HG03175 (cell line): Measurements from ENCODE around the gene PDE1C.

Source experiments
- ATAC-seq: cut with Tn5 transposase; IDR thresholded peaks from one replicate; pipeline ENCODE4 v1.9.1; 2021; ENCODE audit warnings: mild to moderate bottlenecking, moderate library complexity; ENCODE audit not compliant: unreplicated experiment

PDE1C gene

GRCh38 chr7:32075612-32076011 is 5.4 kb upstream of the PDE1C start:
- no peak for ATAC-seq

GRCh38 chr7:32074787-32075585 is 4.8 kb upstream of the PDE1C start:
- no peak for ATAC-seq

- no peak for ATAC-seq
Observed at GRCh38 chr7:32073533-32073932, 3.3 kb upstream of the PDE1C start.

- no peak for ATAC-seq
Observed at GRCh38 chr7:32072397-32072796, 2.2 kb upstream of the PDE1C start.

- ATAC-seq, result no peak
Observed at GRCh38 chr7:32071466-32072091, 1.4 kb upstream of the PDE1C start.

GRCh38 chr7:32070051-32070405 is 179 bp downstream of the PDE1C start:
- ATAC-seq, result no peak

- ATAC-seq, result no peak
Observed at GRCh38 chr7:32069116-32069650, 1.0 kb downstream of the PDE1C start.

GRCh38 chr7:32068411-32069101 is 1.7 kb downstream of the PDE1C start:
- no peak for ATAC-seq

- no peak for ATAC-seq
Observed at GRCh38 chr7:32066441-32066840, 3.8 kb downstream of the PDE1C start.

GRCh38 chr7:32063614-32064013 is 6.6 kb downstream of the PDE1C start:
- no peak for ATAC-seq

- ATAC-seq, result no peak
Observed at GRCh38 chr7:32062150-32062549, 8.1 kb downstream of the PDE1C start.

GRCh38 chr7:32061346-32061745 is 8.9 kb downstream of the PDE1C start:
- ATAC-seq, result no peak

GRCh38 chr7:32059289-32060011 is 10.8 kb downstream of the PDE1C start:
- ATAC-seq, result no peak

GRCh38 chr7:32058002-32058401 is 12.2 kb downstream of the PDE1C start:
- no peak for ATAC-seq

- ATAC-seq, result no peak
Observed at GRCh38 chr7:32056767-32057166, 13.4 kb downstream of the PDE1C start.

GRCh38 chr7:32053204-32053603 is 17.0 kb downstream of the PDE1C start:
- ATAC-seq, result no peak

GRCh38 chr7:32051128-32051527 is 19.1 kb downstream of the PDE1C start:
- ATAC-seq, result no peak

- ATAC-seq, result no peak
Observed at GRCh38 chr7:32049599-32049998, 20.6 kb downstream of the PDE1C start.

- peak; percentile 74 for ATAC-seq
Observed at GRCh38 chr7:32048970-32049491, 21.2 kb downstream of the PDE1C start.

GRCh38 chr7:32047801-32048200 is 22.4 kb downstream of the PDE1C start:
- ATAC-seq, result no peak

- peak; percentile 55 for ATAC-seq
Observed at GRCh38 chr7:32047075-32047474, 23.1 kb downstream of the PDE1C start.
